WI38 (cell line): ENCODE results near the gene OS9.

Experiments used
- H3K4me3 ChIP-seq: 2 replicates; pipeline ENCODE4 v1.5.1; 2011; ENCODE audit warnings: low read depth, mild to moderate bottlenecking, control low read depth, low read length
- TF ChIP-seq, protein P1 (sequence below): IDR thresholded peaks from 2 replicates; pipeline ENCODE4 v1.5.1; 2012; ENCODE audit warnings: low read depth, mild to moderate bottlenecking, control low read depth, low read length

Gene OS9

GRCh38 chr12:57733928-57734327 lies 40.0 kb downstream of the OS9 start:
- no peak overlapping the region for H3K4me3 ChIP-seq
- TF ChIP-seq, protein P1, sequence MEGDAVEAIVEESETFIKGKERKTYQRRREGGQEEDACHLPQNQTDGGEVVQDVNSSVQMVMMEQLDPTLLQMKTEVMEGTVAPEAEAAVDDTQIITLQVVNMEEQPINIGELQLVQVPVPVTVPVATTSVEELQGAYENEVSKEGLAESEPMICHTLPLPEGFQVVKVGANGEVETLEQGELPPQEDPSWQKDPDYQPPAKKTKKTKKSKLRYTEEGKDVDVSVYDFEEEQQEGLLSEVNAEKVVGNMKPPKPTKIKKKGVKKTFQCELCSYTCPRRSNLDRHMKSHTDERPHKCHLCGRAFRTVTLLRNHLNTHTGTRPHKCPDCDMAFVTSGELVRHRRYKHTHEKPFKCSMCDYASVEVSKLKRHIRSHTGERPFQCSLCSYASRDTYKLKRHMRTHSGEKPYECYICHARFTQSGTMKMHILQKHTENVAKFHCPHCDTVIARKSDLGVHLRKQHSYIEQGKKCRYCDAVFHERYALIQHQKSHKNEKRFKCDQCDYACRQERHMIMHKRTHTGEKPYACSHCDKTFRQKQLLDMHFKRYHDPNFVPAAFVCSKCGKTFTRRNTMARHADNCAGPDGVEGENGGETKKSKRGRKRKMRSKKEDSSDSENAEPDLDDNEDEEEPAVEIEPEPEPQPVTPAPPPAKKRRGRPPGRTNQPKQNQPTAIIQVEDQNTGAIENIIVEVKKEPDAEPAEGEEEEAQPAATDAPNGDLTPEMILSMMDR = no peak

DNA sequence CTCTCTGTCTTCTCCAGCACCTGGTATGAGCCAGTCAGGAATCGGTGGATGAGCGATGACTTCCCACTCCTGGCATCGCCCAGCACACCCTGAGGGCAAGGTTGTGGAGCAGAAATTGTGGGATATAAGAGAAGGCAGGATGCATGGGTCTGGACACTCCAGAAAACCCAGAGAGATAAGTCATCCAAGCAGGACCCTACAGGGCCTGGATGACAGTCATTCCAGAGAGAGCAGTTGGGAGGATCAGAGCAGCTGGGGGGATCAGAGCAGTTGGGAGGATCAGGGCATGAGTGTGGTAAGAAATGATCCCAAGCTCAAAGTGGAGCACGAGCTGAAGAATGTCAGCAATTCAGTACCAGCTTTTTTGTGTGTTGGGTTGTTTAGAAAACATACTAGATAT lies 40.7 kb downstream of the OS9 start:
- TF ChIP-seq, protein P1 = no peak
- H3K4me3 ChIP-seq = no peak overlapping the region

DNA sequence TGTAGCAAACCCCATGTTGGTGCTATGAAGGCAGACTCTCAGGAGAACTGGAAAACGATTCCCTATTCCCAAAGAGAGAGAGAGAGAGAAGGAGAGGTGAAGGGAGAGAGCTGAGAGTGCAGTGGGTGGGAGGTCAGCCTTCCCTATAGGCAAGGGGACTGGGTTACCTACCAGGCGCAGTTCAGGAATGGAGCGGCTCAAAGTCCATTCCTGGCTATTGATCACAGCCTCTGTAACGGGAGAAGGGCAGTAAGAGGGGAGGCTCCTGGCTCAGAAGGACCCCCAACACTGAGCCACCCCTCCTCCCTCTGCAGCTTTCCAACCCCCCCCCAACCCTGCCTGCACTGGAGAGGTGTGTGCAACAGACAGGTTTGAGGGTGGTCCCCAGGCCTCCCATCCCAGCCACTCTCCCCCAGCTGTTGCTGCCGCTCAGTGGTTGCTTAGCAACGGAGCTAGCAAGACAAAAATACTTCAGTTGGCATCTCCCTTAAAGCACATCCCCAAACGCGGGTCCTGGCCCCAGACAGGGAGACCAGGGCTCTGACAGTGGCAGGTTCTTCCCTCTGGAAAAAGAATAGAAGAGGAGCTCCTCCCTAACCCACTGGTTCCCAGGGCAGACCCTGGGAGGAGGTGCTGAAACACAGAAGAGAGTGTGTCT lies 41.4 kb downstream of the OS9 start:
- TF ChIP-seq, protein P1 = no peak
- H3K4me3 ChIP-seq = no peak overlapping the region

DNA sequence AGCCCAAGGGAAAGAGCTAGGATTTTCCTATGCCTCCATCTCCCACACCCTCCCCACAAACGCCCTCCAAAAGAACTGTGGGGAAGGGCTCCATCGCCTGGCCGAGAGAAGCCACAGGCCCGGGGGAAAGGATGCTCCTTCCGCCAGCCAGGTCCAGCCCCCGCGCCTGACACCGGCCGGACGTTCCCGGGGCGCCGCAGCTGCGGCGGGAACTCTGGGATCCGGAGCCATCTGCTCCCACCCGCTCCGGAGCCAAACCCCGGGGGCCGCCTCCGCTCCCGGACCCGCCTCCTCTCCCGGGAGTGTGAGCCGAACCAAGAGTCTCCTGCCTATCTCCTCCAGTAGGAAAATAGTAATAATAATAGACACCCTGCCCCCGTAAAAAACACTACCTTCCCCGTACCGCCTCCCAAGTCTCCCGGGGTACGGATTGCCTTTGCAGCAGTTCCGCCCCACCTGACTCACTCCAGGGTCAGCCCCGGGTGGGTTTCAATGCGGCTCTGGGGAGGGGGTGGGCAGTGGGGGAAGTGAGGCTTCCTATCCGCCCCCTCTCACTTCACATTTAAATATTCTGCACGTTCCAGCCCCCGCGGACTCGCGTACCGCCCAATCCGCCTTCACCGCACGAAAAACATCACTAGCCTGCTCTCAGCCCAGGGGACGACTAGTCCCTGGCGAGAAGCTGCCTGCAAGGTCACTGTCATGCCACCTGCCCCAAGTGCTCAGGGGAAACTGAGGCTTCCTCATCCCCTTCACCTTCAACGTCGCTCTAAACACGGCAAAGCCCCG lies 42.2 kb downstream of the OS9 start:
- H3K4me3 ChIP-seq = peak overlapping the region; percentile 27
- TF ChIP-seq, protein P1 = peak; percentile 32; the same call in 1 of the 2 replicates

DNA sequence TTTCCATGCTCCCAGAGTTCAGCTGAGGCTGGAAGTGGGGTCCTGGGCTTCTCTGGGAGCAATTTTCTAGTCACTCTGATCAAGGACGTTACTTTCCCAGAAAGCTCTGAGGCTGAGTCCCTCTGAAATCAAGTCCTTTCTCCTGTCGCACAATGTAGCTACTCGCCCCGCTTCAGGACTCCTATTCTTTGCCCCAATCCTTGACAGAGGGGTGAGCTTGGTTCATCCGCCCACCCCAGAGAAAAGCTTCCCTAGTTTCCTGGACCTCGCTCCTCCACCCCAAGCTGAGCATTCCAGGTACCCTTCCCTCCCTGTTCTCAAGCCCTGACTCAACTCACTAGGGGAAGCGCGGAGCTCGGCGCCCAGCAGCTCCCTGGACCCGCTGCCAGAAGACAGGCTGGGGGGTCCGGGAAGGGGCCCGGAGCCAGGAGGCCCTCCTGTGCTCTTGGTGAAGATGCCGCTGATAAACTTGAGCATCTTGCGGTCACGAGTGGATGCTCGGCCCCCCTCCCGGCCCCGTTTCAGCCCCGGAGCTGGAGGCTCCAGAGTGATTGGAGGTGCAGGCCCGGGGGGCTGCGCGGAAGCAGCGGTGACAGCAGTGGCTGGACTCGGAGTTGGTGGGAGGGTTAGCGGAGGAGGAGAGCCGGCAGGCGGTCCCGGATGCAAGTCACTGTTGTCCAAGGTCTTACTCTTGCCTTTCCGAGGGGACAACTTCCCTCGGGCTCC lies 43.0 kb downstream of the OS9 start:
- TF ChIP-seq, protein P1 = no peak
- no peak overlapping the region for H3K4me3 ChIP-seq

GRCh38 chr12:57737467-57738460 lies 43.8 kb downstream of the OS9 start:
- TF ChIP-seq, protein P1 = no peak
- H3K4me3 ChIP-seq = peak overlapping the region; percentile 27
